ENCODE measurements around the gene BUD23.

DNA sequence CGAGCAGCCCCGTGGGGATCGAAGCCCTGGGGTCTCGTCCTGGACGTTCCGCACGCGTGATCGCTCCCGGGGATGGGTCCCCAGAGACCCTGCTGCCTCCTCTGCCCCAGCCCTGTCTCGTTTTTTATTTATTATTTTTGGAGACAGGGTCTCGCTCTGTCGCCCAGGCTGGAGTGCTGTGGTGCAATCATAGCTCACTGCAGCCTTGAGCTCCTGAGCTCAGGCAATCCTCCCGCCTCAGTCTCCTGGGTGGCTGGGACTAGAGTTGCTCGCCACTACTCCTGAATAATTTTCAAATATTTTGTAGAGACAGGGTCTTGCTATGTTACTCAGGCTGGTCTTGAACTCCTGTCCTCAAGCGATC is 36.4 kb downstream of the BUD23 start:
- TF ChIP-seq CTCF (IDR thresholded peaks at IDR 0.05): no peak
- no peak for TF ChIP-seq POLR2A (IDR thresholded peaks at IDR 0.05)

Data from tibial nerve (tissue), 3 donors.